SHP77 treated with DMSO at 0.1 percent for 48 hours (cell line): Measurements from ENCODE around the gene IL21R.

Experiments used
- DNase-seq: peaks from one replicate; lab custom pipeline; 2025; lab: John Stamatoyannopoulos, UW

Gene IL21R

GRCh38 chr16:27401768-27402568 is at the start of gene IL21R:
Gene IL21R (plus strand): TSS chr16:27402174. CDS start chr16:27430072, 27,898 bp downstream.
- DNase-seq, result no peak

GRCh38 chr16:27353853-27354252 is 48.1 kb upstream of the IL21R start:
- DNase-seq, result no peak

GRCh38 chr16:27355610-27356009 is 46.4 kb upstream of the IL21R start:
- DNase-seq, result no peak

- no peak for DNase-seq
These were observed 45.2 kb upstream of the IL21R start for GRCh38 chr16:27356794-27357193.

- DNase-seq, result no peak
These were observed 42.9 kb upstream of the IL21R start for GRCh38 chr16:27359051-27359450.

- DNase-seq, result no peak
These were observed 42.4 kb upstream of the IL21R start for GRCh38 chr16:27359615-27360014.

- no peak for DNase-seq
These were observed 40.0 kb upstream of the IL21R start for GRCh38 chr16:27361987-27362386.

- no peak for DNase-seq
These were observed 39.3 kb upstream of the IL21R start for GRCh38 chr16:27362570-27363245.

- DNase-seq, result no peak
These were observed 38.7 kb upstream of the IL21R start for GRCh38 chr16:27363246-27363632.

- peak; percentile 45 for DNase-seq
These were observed 38.2 kb upstream of the IL21R start for GRCh38 chr16:27363797-27364196.

- no peak for DNase-seq
These were observed 37.4 kb upstream of the IL21R start for GRCh38 chr16:27364493-27365141.

GRCh38 chr16:27365142-27366089 is 36.6 kb upstream of the IL21R start:
- no peak for DNase-seq

GRCh38 chr16:27366687-27367460 is 35.1 kb upstream of the IL21R start:
- DNase-seq, result no peak

GRCh38 chr16:27367461-27368357 is 34.3 kb upstream of the IL21R start:
- peak; percentile 31 for DNase-seq

GRCh38 chr16:27368358-27368722 is 33.6 kb upstream of the IL21R start:
- DNase-seq, result no peak

- no peak for DNase-seq
These were observed 32.2 kb upstream of the IL21R start for GRCh38 chr16:27369806-27370205.

GRCh38 chr16:27370318-27370717 is 31.7 kb upstream of the IL21R start:
- no peak for DNase-seq

- DNase-seq, result no peak
These were observed 28.7 kb upstream of the IL21R start for GRCh38 chr16:27373312-27373711.

- DNase-seq, result no peak
These were observed 27.7 kb upstream of the IL21R start for GRCh38 chr16:27374221-27374803.
